Activated CD4-positive, CD25-positive, alpha-beta regulatory T cell treated with anti-CD3 and anti-CD28 coated beads, Interleukin-2, amount 50 U/mL, for 72 hours (primary cell): ENCODE measurements around the gene SLC29A2.
"Not testable (repeated sequence)": the region's sequence is repeated elsewhere in the genome, so short reads cannot be mapped to it uniquely, and the experiment has no call there.

ENCODE experiments used
- DNase-seq: peaks from one replicate; pipeline ENCODE4 v3.0.0; 2021

The SLC29A2 gene

GRCh38 chr11:66384316-66384715 is 12.8 kb upstream of the SLC29A2 start:
- not testable (repeated sequence) for DNase-seq

GRCh38 chr11:66380264-66380663 is 8.7 kb upstream of the SLC29A2 start:
- DNase-seq, result not testable (repeated sequence)

GRCh38 chr11:66373690-66374287 is 2.2 kb upstream of the SLC29A2 start:
- DNase-seq, result not testable (repeated sequence)

- no peak for DNase-seq
Observed at GRCh38 chr11:66373265-66373664, 1.7 kb upstream of the SLC29A2 start.

- DNase-seq, result no peak
Observed at GRCh38 chr11:66369073-66369894, 2.3 kb downstream of the SLC29A2 start.

DNA sequence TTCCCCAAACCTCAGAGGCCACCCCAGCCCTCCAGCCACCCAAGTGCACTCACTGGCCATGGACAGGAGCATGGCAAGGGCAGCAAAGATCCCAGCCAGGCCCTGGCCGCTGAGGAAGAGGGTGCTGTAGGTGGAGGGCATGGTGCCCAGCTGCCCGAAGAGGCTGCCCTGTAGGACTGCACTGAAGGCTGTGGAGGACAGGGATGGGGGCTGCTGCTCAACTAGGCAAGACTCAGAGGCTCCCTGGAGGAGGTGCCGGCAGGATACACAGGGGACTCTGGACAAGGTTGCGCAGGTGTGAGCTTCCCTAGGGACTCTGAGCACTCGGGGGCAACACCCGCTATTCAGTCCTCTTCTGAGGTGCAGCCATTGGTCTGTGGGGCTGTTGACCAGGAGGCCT is 3.1 kb downstream of the SLC29A2 start:
- DNase-seq, result no peak

DNA sequence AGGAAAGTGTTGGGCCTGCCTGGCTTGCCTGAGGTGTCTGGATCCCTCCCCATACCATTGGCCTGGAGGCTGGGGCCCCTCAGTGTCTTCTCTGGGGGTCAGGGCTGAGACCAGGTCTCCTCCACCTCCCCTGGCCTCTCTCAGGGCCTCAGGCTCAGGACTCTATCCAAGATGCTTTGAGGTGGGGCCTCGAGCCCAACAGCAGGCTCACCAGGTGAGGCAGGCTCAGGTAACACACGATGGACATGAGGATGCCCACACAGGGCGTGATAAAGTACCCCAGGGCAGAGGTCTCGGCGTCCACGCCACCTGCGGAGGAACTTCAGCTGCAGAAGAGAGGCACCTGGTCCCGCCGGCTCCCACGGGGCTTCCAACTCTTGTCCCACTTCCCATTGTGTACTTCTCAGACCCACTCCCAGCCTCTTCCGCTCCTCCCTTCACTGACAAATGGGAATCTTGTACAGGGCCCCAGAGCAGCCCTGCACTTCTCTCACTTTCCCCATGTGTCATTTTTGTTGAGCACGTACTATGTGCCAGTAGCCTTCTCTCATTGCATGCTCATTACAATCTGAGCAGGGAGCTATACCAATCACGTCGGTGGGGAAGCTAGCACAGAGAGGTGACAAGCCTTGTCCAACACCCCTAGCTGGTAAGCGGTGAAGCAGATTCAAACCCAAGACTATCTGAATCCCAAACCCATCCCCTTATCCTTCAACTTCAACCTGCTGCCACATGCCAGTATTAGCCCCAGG is 3.8 kb downstream of the SLC29A2 start:
- DNase-seq, result no peak

DNA sequence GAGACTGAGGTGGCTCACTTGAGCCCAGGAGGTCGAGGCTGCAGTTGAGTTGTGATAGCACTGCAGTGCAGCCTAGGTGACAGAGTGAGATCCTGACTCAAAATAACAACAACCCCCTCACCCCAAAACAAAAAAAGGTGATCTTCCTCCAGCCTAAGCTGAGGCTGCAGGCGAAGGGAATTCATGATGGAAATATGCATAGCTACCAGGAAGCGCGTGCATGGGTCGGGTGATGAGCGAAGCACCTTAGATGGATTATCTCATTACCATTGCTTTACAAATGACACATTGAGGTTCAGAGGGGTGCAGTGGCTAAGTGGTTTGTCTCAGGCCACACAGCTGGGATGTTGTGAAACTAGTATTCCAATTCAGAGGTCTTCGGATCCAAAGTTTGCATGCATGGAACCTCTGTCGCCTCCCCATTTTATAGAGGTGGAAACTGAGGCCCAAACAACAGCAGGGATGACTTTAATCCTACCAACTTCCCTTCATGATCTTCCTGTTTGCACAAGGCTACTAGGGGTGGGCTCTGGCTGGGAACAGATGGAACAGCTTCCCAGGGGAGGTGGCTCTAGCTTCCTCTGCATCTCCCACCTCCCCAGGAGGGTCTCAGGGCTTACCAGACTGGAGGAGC is 4.6 kb downstream of the SLC29A2 start:
- no peak for DNase-seq

- DNase-seq, result no peak
Observed at GRCh38 chr11:66365711-66366619, 5.6 kb downstream of the SLC29A2 start.

GRCh38 chr11:66365166-66365565 is 6.4 kb downstream of the SLC29A2 start:
- no peak for DNase-seq

- DNase-seq, result peak; percentile 85
Observed at GRCh38 chr11:66363805-66364535, 7.6 kb downstream of the SLC29A2 start.

DNA sequence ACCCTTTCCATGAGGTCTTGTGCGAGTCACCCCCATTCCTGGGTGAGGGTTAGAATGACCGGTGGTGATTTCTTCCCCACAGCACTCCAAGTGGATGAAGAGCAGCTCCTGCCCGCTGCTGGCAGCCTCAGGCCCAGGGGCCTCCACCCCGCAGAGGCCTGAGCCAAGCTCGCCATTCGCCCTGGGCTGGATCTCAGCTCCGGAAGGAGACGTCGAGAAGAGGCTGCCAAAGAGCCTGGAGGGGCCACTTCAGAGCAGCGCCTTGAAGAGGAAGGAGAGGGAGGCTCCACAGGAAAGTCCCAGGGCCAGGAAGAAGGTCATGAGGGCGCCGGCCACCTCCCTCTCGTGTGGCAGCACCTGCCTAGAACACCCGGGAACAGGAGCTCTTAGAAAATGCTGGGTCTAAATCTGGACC is 8.4 kb downstream of the SLC29A2 start:
- no peak for DNase-seq

DNA sequence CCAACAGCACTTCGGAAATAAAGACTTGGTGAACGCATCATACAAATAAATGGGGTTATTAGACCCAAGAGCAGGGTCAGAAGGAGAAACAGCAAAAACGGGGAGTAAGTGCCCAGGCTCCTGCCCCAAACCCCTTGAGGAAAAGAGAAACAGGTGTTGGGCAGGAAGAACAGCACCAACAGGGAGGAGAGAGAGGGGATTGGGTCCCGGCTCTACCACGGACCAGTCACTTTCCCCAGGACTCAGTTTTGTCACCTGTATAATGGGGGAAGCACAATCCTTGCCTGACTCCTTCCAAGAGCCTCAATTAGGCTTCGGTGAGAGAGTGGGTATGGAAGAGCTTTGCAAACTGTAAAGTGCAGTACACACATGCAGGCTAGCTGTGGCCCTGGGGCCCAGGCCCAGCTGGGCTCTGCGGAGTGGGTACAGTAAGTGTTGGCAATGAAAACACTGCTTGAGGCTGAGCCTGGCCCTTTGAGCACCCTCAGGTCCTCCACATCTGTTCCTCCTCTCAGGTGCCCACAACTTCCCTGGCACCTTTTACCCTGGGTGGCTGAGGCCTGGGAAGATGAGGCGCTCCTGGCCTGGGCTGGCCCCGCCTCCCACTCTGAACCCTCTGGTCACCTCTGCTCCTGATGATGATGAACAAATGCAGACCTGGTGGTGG is 8.9 kb downstream of the SLC29A2 start:
- no peak for DNase-seq

- DNase-seq, result no peak
Observed at GRCh38 chr11:66361502-66361941, 10.0 kb downstream of the SLC29A2 start.

GRCh38 chr11:66360406-66361073 is 11.0 kb downstream of the SLC29A2 start:
- DNase-seq, result no peak

DNA sequence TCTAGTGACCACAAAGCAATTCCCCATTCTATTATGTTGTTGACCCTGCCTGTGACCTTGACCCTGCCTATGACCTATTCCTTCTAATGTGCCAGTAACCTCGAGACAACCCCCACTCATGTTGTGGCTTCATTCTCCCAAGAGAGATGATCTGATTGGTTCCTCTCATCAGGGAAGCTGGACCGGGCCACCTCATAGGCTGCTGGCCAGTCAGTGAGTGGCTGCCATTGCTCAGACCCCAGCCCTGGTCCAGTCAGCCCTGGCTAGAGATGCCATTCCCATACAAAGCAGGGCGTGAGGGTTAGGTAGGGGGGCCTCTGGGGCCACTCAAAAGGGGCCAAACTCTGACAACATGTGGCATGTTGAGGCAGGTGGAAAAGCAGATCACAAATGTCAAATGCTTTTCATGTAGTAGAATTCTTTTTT is 11.9 kb downstream of the SLC29A2 start:
- no peak for DNase-seq

DNA sequence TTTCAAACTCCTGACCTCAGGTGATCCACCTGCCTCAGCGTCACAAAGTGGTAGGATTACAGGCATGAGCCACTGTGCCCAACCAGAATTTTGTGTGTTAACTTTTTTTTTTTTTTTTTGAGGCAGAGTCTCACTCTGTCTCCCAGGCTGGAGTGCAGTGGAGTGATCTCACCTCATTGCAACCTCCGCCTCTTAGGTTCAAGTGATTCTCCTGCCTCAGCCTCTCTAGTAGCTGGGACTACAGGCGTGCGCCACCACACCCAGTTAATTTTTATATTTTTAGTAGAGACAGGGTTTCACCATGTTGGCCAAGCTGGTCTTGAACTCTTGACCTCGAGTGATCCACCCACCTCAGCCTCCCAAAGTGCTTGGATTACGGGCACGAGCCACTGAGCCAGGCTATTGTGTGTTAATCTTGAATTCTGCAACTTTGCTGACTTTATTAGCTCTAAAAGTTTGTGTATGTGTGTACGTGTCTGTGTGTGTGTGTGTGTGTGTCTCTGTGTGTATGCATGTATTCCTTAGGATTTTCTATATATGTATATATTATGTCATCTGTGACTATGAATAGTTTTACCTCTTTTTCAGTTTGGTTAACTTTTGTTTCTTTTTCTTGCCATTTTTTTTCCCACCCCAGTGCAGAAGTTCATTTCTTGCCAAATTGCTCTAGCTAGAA is 20.9 kb downstream of the SLC29A2 start:
- not testable (repeated sequence) for DNase-seq

DNA sequence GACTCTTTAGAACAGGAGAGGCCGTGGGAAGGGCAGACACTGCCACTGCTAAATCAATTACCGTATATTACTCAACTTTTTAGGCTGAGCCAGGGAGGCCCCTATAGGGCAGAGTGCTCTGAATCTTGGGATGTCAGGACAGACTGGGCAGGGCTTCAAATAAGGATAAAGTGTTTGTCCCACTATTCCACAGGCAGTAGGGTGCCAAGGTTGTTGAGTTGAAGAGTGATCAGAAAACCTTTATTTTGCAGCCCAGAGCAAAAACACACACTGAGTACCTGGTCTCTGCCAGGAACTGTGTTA is 22.5 kb downstream of the SLC29A2 start:
- DNase-seq, result no peak

- DNase-seq, result peak; percentile 93
Observed at GRCh38 chr11:66347425-66348276, 23.9 kb downstream of the SLC29A2 start, which contains the start of gene B4GAT1. TSS of gene B4GAT1 (minus strand) at chr11:66347629. CDS start at chr11:66347545, 84 bp downstream.
